ENCODE results near the gene VAT1.
"Not testable (repeated sequence)": the region's sequence is repeated elsewhere in the genome, so short reads cannot be mapped to it uniquely, and the experiment has no call there.

Gene VAT1

DNA sequence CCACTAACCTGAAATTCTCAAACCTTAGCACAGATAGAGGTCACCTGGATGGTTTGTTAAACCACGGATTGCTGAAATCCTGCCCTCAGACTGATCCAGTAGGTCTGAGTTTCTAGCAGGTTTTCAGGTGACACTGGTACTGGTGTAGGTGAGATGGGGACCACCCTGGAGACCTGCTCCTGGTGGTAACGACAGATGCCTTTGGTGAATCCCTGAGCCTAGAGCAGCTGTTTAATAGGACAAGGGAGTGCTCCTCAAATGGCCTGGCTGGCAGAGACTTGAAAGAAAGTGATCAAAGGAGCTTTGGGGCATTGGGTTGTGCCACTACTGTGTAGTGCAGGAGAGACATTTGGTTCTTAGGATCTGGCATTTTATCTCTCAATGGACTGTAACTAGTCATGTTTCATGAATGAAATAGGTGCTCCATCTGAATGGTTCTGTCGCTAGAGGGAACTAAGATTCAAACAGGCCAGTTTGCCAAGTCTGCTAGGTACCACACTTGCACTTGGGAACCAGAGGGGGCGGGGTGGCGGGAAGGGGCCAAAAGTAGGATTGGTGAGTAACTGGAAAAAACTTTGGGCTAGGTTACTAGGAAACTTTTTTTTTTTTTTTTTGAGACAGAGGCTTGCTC is 18.5 kb downstream of the VAT1 start:
- no peak for DNase-seq

DNA sequence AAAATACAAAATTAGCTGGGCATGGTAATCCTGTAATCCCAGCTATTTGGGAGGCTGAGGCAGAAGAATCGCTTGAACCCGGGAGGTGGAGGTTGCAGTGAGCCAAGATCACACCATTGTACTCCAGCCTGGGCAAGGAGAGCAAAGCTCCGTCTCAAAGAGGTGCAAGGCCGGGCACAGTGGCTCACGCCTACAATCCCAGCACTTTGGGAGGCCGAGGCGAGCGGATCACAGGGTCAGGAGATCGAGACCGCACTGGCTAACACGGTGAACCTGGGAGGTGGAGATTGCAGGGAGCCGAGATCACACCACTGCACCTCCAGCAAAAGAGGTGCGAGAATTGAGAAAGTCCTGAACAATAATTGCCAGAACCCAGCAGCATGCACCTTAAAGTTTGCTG is 21.3 kb downstream of the VAT1 start:
- not testable (repeated sequence) for DNase-seq

DNA sequence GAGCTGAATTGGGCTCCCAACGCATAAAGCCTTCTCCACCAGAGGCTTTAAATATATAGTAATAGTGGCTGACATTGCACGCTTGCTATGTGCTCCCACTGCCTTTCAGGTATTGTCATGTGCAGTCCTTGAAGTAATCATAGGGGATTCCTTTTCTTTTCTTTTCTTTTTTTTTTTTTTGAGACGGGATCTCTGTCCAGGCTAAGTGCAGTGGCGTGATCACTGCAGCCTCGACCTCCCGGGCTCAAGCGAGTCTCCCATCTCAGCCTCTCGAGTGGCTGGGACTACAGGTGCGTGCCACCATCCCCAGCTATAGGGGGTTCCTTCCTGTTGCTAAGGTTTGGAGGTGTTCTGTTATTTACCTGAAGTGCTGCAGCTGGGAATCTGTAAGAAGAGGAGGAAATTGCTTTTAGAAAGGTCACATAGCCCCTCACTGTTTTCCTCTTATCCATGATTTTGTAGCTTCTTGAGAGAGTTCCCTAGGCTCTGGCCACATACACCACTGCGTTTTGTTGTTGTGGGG is 23.1 kb downstream of the VAT1 start:
- no peak for DNase-seq

DNA sequence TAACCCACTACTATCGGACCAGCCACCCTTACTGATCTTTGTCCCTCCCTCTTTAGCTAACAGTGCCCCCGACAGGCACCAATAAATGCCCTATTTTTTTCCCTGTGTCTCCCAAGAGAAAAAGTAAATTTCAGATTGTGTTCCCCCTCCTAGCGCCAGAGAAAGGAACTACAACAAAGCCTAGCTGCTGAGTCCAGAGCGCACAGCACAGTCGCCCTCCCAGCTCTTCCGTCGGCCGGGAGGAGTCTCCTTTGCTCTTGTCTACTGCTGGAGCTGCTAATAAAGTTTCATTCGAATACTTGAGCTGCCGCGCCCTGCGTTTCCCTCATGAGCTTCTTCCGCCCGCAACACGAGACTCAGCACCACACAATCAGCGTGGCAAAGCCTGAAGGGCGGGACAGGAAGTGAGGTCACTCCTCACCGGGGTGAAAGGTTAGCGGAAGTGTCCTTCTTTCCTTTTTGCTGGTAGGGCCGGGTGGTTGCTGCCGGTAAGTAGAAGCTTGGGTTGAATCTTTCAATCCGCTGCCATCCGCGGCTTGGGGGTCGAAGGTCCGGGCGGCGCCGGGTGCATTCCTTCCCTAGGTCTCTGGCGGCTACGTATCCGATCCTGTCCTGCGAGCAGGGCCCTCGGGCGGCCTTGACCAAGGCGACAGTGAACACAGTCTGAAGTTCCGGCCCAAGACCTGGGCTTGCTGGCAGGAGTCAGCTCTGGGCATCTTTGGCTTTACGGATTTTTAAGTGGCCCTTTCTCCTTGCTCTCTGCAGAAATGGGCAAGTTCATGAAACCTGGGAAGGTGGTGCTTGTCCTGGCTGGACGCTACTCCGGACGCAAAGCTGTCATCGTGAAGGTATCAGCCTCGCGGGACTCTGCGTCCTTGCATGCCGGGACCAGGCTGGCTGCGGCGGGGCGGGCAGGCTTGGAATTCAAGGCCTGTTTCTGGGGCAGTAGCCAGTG is 23.9 kb downstream of the VAT1 start, which contains the start of gene RPL27:
Gene RPL27 (plus strand): TSS at position 436 of the 955 bp plus-strand sequence. CDS start 332 bp downstream, at position 768.
- peak; percentile 99 for DNase-seq

DNA sequence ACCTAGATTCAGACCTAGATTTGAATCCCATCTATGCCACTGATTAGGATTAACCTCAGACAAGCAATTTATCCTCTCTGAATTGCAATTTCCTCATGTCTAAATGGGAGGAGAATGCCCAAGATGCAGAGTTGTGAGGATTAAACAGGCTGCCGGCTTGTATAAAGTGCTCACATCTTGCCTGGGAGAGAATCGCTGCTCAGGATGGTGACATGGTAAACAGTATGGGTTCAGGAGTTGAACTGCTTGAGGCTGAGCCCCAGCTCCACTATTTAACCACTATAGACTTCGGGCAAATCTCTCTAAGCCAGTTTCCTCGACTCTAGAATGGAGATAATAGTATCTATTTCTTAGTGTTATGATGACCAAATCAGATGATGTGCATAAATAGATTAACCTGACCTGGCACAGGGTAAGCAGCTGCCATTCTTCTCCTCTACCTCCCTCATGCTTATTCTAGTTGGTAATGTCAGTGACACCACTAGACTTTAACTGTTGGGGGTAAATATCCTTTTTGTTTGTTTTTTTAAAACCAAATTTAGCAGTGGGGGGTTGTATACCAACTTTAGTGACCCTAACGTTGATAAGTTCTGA is 24.7 kb downstream of the VAT1 start:
- DNase-seq = no peak

DNA sequence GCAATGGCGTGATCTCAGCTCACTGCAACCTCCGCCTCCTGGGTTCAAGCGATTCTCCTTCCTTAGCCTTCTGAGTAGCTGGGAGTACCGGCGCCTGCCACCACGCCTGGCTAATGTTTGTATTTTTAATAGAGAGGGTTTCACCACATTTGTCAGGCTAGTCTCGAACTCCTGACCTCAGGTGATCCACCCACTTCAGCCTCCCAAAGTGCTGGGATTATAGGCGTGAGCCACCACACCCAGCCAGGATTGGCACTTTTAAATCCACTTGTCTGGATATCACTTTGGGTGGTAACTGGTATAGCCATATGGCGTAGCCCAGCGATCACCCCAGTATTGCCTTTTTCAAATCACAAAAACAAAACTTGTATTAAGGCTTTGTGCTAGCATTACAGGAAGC is 28.3 kb downstream of the VAT1 start:
- DNase-seq = not testable (repeated sequence)

DNA sequence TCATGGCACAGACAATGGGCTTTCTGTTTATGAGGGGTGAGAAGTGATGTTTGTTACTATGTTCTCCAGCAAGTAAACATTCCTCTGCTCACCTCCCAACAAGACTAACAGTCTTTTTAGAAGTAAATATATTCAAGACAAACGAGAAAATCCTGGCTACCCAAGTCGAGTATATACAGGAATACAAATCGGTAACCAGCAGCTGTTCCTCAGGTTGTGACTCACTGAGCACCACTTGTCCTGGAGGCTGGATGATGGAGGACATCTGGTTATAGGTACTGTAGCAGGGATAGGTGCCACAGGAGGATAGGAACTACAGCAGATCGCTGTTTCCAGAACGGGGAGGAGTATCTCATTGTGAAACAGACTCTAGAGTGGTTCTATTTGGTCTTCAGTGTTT is 29.3 kb downstream of the VAT1 start:
- no peak for DNase-seq

DNA sequence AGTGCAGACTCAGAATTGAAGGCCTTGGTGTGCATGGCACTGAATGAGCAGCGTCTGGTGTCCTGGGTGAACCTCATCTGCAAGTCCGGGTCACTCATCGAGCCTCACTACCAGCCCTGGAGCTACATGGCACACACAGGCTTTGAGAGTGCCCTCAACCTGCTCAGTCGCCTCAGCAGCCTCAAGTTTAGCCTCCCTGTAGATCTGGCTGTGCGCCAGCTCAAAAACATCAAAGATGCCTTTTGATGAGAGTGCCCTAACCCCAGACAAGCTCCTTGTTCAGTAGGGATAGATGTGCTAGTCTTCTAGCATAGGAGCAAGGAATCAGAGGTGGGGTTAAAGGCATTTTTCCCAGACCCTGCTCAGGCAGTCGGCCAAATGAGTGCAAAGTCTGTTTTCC is 30.7 kb downstream of the VAT1 start:
- DNase-seq = no peak

DNA sequence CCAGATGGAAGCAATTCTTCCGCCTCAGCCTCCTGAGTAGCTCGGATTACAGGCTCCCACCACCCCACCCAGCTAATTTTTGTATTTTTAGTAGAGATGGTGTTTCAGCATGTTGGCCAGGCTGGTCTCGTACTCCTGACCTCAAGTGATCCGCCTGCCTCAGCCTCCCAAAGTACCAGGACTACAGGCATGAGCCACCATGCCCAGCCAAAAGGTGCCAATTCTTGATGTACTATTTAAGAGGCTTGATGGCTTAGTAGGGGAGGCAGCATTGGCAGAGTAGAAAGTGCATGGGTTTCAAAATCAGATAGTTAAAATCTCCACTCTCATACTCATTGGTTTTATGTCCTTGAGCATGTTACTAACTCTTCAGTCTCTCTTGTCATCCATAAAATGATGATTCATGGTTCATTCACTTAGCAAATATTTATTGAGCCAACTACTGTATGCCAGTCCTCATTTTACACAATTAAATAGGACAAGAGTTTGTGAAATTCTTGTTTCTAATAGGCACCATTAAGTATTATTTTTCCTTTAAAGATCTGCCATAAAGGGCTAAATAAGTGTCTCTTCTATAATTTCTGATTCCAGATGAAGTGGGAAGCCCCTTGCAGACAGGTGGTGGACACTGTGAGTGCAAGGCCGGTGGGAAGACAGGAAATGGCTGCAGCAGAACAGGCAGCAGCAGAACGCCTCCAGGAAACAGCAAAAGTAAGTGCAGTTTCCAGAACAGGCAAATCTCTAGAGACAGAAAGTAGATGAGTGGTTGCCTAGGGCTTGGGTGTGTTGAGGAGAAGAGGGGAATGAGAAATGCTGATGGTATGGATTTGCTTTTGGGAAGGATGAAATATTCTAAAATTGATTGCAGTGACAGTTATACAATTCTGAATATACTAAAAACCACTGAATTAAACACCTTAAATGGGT is 32.2 kb downstream of the VAT1 start:
- no peak for DNase-seq

DNA sequence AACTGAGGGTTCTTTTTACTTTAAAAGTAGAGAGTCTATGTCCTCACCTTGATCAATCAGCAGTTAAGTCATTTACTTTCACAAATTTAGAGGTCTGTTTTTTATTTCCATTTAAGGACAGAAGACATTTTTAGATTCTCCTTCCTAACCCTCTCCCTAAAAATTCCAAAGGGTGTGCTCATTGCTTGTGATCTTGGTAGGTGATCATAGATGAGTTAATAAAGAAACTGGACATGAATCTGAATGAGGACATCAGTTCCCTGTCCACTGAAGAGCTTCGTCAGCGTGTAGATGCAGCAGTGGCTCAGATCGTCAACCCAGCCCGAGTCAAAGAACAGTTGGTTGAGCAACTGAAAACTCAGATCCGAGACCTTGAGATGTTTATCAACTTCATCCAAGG is 33.0 kb downstream of the VAT1 start:
- no peak for DNase-seq

DNA sequence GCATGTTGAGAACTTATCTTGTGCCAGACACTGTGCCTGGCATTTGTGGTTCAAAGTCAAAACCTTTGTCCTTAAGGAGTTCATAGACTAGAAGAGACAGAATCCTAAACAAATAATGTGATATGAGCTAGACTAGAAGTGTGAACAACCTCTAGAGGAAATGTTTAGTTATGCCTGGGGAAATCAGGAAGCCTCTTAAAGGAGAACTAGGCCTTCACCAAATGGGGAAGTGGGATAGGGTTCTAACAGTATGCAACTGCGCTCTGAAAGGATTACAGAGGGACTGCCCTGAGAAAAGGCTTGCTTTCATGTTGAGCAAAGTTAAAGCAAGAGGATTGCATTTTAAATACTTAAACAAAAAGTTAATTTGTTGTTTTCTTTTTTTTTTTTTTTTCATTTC is 37.0 kb downstream of the VAT1 start:
- DNase-seq = no peak

DNA sequence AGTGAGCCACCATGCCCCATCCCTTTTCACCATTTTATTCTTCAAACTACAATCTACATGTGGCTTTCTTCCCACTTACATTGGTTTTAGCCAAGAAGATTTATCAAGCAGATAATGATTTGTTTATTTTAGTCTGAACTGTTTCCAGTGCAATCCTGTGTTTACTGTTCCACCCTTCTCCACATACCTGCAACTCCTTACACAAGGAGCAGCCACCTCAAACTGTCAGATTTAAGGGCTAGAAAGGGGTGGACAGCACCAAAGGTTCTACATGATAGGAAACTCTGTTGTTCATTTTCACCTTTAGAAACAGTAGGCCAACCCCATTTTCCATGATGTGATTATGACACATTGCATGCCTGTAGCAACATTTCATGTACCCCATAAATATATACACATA is 39.9 kb downstream of the VAT1 start:
- DNase-seq = no peak

DNA sequence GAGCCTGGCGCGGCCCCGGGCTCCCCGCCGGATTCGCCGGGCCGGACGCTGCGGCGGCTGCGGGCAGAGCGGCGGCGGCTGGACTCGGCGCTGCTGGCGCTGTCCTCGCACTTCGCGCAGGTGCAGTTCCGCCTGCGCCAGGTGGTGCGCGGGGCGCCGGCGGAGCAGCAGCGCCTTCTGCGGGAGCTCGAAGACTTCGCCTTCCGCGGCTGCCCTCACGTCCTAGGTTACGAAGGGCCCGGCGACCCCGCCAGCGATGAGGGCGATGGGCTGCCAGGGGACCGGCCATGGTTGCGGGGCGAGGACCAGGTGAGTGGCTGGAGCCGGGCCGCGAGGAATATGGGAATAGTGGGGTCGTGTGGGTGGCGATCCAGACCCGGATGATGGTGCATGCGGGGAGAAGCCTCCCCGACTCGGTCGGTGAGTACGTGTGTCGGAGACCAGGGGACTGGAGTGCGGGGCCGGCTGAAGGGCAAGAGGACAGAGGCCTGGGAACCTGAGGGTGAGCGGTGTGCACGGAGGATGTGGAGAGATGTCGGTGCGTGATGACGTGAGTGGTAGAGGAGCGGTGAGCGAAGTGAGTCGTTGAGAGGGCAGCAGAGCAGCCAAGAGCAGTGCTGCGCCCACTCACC is 41.3 kb downstream of the VAT1 start:
- peak; percentile 53 for DNase-seq

DNA sequence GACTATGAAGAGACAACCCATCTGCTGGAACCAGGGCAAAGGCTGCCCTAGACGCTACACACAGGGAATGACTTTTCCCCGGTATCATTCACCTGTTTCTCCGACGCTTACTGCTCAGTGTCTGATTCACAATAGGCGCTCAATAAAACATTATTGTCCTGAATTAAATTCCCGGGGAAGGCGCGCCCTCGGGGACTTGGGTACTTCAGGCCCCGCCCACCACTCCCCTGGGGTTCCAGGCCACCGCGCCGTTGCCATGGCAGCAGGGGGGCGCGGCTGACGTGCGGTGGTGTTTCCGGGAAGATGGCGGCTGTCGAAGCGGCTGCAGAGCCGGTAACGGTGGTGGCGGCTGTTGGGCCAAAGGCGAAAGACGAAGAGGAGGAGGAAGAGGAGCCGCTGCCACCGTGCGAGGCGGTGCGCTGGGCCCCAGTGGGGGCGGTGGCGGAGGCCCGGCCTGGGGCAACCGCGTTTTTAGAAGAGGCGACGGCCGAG is 41.9 kb downstream of the VAT1 start, which contains the start of gene RUNDC1:
Gene RUNDC1 (plus strand): TSS at position 292 of the 492 bp plus-strand sequence. CDS start 12 bp downstream, at position 304.
- DNase-seq = peak; percentile 89

DNA sequence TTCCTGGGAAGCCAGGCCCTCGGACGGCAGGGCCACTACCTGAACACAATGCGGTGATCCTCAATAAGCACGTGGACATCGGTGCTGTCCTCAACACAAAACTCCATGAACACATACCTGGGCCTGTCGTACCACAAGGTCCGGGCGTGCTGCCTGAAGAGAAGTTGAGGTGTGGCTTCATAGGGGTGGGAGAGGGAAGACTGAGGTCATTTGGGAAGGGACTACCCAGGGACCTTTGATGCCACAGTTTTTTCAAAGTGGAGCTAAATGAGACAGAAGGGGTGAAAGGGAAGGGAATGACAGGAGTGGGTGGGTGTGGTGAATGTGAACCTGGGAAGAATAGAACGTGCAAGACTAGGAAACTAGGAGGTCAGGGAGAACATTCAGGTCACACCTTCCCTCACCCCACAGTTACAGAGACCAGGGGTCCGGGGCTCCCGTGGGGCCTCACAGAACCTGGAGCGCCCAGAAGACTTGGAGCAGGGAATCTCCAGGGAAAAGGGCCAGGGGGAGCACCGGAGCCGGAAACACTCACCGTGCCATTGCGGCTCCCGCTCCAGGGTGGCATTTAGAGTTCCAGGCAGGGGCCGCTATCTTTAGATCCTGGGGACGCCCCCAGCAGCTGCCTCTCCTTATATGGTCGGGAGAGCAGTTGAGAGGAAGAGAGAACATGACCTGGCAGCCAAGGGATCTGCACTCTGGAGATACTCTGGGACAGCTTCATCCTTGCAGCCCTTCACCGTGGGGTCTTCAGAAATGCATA is 42.5 kb downstream of the VAT1 start, which contains the start of gene PTGES3L:
Gene PTGES3L (minus strand): TSS at position 570 of the 763 bp plus-strand sequence. CDS start 27 bp downstream, at position 543.
- peak; percentile 59 for DNase-seq

DNA sequence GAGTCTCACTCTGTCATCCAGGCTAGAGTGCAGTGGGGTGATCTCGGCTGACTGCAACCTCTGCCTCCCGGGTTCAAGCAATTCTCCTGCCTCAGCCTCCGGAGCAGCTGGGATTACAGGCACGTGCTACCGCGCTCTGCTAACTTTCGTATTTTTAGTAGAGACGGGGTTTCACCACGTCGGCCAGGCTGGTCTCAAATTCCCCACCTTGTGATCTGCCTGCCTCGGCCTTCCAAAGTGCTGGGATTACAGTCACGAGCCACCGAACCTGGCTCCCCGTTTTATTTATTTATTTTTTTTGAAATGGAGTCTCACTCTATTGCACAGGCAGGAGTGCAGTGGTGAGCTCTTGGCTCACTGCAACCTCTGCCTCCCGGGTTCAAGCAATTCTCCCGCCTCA is 46.5 kb downstream of the VAT1 start:
- not testable (repeated sequence) for DNase-seq

DNA sequence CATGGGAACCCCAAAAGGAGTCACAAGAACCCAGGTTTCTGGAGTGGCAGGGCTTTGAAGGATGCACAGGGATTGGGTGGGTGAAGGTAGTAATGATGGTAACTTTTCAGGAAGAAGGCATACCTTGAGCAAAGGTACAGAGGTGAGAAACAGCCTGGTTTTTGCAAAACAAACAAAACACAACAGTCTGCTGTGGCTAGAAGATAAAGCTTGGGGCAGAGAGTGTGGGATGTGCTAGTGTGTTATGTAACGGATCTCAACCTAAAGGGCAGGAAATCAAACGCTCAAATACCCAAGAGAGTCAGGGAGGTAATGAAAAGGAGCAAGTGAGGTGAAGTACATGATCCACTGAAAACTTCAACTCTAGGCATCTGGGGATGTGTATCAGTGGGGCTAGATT is 46.9 kb downstream of the VAT1 start:
- DNase-seq = no peak

DNA sequence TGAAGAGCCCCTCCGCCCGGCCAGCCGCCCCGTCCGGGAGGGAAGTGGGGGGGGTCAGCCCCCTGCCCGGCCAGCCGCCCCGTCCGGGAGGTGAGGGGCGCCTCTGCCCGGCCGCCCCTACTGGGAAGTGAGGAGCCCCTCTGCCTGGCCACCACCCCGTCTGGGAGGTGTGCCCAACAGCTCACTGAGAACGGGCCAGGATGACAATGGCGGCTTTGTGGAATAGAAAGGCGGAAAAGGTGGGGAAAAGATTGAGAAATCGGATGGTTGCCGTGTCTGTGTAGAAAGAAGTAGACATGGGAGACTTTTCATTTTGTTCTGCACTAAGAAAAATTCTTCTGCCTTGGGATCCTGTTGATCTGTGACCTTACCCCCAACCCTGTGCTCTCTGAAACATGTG is 48.9 kb downstream of the VAT1 start:
- not testable (repeated sequence) for DNase-seq

DNA sequence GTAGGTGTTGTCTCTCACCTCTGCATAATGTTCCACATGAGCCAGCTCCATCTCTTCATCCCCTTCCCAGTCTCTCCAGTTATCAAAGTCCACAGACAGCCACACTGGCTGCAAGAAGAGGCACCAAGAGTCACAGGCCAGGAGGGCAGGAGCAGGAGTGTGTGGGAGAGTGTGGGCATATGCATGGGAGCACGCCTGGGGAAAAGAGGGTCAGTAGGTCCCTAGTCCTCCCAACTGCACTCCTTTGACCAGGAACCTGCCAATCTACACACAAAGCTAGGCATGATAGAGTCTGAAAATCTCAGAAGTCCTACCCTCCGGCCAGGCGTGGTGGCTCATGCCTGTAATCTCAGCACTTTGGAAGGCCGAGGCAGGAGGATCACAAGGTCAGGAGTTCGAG is 50.6 kb downstream of the VAT1 start:
- DNase-seq = no peak

DNA sequence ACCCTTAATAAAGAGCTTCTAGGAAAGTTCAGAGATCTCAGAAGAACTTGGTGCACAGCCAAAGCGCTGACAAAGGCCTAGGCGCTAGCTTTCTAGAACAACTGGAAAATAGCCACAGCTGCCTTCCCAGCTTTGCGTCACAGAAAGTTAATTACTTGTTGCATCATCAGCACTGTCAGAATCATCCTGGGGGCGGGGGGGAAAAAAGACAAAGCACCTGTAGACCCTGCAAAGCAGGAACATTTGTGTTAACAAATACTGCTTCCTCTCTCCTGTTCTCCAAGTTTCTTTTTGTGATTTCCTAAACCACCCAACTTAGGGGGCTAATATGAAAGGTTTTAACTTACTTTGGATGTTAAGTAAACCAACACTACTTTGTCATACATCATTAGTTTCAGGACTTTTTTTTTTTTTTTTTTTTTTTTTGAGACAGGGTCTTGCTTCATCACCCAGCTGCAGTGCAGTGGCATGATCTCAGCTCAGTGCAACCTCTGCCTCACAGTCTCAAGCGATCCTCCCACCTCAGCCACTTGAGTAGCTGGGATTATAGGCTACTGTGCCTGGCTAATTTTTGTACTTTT is 53.1 kb downstream of the VAT1 start:
- DNase-seq = peak; percentile 4
